ENCODE data around the gene KLHDC8B. TPM values are rescaled to one million over a fixed set of nuclear protein-coding genes. Genes with fewer than 3 reads are reported as not detected.

The KLHDC8B gene
- total RNA-seq, 1 experiment from 2014 or later, result 1.7 TPM

DNA sequence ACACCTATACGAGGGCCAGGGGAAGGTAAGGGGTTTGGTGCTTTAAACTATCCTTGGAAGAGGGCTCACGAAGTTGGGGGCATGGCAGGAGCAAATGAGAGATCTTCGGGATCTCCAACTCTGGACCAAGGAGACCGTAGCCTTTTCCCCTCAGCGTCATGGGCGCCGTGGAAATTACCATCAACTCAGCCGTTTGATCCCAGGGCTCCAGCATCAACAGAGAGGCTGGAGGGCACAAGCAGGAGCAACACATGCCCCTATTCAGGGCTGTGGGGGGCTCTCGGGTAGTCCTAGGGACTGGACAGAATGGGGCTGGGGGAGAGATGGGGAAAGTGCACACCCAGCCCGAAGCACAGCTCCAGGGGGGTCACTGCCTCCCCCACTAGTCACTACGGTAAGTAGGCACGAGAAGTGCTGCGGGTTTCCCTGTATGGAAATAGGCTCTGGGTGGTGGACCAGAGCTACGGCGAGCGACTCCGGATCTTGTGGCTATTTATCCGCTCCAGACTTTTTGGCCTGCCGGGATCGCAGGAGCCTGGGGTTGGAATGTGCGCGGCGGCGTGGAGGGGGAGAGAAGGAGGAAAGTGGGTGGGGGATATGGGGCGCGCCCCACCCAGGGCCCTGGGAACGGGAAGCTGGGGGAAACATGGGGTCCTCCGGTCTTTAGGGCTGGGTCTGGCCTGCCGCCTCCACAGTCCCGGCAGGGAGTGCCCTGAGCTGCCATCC lies 38.0 kb upstream of the KLHDC8B start:
- H3K36me3 Mint-ChIP-seq (ENCODE audit: insufficient read depth, unreplicated experiment), result peaks cover 26% of the 10 kb centered on the region
- BruUV-seq (replicated peaks), result no TSS peak
- TF ChIP-seq, protein P1, sequence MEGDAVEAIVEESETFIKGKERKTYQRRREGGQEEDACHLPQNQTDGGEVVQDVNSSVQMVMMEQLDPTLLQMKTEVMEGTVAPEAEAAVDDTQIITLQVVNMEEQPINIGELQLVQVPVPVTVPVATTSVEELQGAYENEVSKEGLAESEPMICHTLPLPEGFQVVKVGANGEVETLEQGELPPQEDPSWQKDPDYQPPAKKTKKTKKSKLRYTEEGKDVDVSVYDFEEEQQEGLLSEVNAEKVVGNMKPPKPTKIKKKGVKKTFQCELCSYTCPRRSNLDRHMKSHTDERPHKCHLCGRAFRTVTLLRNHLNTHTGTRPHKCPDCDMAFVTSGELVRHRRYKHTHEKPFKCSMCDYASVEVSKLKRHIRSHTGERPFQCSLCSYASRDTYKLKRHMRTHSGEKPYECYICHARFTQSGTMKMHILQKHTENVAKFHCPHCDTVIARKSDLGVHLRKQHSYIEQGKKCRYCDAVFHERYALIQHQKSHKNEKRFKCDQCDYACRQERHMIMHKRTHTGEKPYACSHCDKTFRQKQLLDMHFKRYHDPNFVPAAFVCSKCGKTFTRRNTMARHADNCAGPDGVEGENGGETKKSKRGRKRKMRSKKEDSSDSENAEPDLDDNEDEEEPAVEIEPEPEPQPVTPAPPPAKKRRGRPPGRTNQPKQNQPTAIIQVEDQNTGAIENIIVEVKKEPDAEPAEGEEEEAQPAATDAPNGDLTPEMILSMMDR (IDR thresholded peaks at IDR 0.05; ENCODE audit: unreplicated experiment), result no peak
- H3K27ac Mint-ChIP-seq (ENCODE audit: low read depth, unreplicated experiment), result peak overlapping the region; percentile 84
- H3K9me3 Mint-ChIP-seq (ENCODE audit: unreplicated experiment), result no peaks in the 10 kb centered on the region
- POLR2A ChIA-PET, result interaction anchor here (0.5 to 5.0 kb wide), 27 partner anchors 13 to 495 kb away, joined by 3 to 64 read pairs (median 4); partner anchors contain the start of genes GPX1, IMPDH2, KLHDC8B and QARS1
- peaks cover 16% of the 10 kb centered on the region for H3K4me1 Mint-ChIP-seq (ENCODE audit: insufficient read depth, unreplicated experiment)
- intact Hi-C loops (cut with micrococcal nuclease), result loop anchor here (1.0 kb wide), 1 partner anchor 13 kb away; the partner anchor contains the start of gene USP19
- H3K27me3 Mint-ChIP-seq (ENCODE audit: insufficient read depth, unreplicated experiment), result no peaks in the 10 kb centered on the region
- peak overlapping the region; percentile 90 for H3K4me3 Mint-ChIP-seq (ENCODE audit: unreplicated experiment)
- CTCF ChIA-PET, result interaction anchor here (0.6 to 1.5 kb wide), 6 partner anchors 14 to 344 kb away, joined by 3 to 4 read pairs (median 4); partner anchors contain the start of gene KLHDC8B
- DNase-seq (ENCODE audit: unreplicated experiment), result peak; percentile 87

DNA sequence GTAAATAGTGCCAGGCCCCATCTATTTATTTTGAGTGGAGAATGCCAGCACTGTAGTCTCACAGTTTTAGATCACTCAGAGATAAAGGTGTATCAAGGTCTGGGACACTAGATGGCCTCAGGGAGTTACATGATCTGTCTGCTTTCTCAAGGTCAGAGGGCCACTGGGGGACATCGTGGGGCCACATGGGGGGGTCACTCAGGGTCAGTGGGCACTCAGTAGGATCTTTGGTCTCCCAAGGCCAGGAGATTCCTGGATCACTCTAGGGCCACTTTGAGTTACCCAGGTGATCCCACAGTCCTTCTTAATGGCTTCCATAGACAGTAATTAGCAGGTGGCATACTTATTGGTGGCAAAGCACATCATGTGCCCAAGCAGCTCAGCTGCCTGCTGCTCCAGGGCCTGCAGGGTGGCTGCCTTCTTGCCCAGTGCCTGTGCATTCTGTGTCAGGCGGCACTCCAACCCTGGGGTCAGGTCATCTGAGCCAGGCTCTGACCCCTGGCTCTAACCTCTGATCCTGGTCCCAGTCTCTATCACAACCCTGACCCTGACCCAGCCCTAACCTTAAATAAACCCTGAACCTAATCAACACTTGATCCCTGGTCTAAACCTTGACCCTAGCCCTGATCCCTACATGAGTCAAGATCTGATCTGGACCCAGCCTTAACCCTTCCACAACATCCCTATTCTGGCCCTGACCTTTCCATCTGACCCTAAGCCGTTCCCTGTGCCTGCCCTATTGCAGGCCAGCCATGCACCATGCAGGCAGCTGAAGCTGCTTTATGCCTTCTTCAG lies 36.7 kb upstream of the KLHDC8B start:
- ChIA-PET CTCF (interaction anchor here (1.5 kb wide), 1 partner anchor 36 kb away, joined by 4 read pairs; the partner anchor contains the start of gene KLHDC8B), POLR2A (interaction anchor here (0.6 to 5.0 kb wide), 5 partner anchors 14 to 162 kb away, joined by 3 to 64 read pairs (median 4); partner anchors contain the start of genes QRICH1 and USP19)
- peaks cover 15% of the 10 kb centered on the region for H3K36me3 Mint-ChIP-seq (ENCODE audit: insufficient read depth, unreplicated experiment)
- TF ChIP-seq, protein P1 (IDR thresholded peaks at IDR 0.05; ENCODE audit: unreplicated experiment), result no peak
- intact Hi-C loops (cut with micrococcal nuclease), result no loop called here
- peak overlapping the region; percentile 90 for H3K4me3 Mint-ChIP-seq (ENCODE audit: unreplicated experiment)
- BruUV-seq (replicated peaks), result no TSS peak
- no peaks in the 10 kb centered on the region for H3K27me3 Mint-ChIP-seq (ENCODE audit: insufficient read depth, unreplicated experiment)
- H3K4me1 Mint-ChIP-seq (ENCODE audit: insufficient read depth, unreplicated experiment), result peaks cover 16% of the 10 kb centered on the region
- no peak for DNase-seq (ENCODE audit: unreplicated experiment)
- peak overlapping the region; percentile 31 for H3K27ac Mint-ChIP-seq (ENCODE audit: low read depth, unreplicated experiment)
- H3K9me3 Mint-ChIP-seq (ENCODE audit: unreplicated experiment), result no peaks in the 10 kb centered on the region

DNA sequence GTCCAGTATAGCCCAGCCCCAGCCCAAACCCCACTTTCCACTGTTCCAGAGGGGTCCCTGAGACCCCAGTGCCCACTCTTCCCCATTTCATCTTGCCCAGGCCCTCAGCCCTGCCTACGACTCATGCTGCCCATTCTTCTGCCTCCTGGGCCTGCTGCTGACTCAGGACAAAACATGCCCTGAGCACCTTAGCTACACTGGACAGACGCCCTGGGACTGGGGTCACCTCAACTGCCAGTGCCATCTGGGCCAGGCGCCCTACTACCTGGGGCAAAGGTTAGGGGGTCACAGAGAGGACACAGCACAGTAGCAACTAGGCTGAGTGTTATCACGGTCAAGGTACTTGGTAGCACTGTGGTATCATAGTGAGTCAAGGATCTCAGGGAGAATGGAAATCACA lies 35.9 kb upstream of the KLHDC8B start:
- CTCF ChIA-PET, result interaction anchor here (0.5 kb wide), 1 partner anchor 47 kb away, joined by 5 read pairs; no protein-coding TSS in a partner anchor
- Mint-ChIP-seq H3K9me3 (ENCODE audit: unreplicated experiment) (no peaks in the 10 kb centered on the region), H3K4me3 (ENCODE audit: unreplicated experiment) (no peak overlapping the region), H3K4me1 (ENCODE audit: insufficient read depth, unreplicated experiment) (peaks cover 16% of the 10 kb centered on the region), H3K27me3 (ENCODE audit: insufficient read depth, unreplicated experiment) (no peaks in the 10 kb centered on the region), H3K27ac (ENCODE audit: low read depth, unreplicated experiment) (no peak overlapping the region), H3K36me3 (ENCODE audit: insufficient read depth, unreplicated experiment) (peaks cover 7% of the 10 kb centered on the region)
- BruUV-seq (replicated peaks), result no TSS peak
- intact Hi-C loops (cut with micrococcal nuclease), result no loop called here
- POLR2A ChIA-PET, result interaction anchor here (0.6 to 0.7 kb wide), 2 partner anchors 16 to 33 kb away, joined by 3 read pairs; no protein-coding TSS in a partner anchor
- TF ChIP-seq, protein P1 (IDR thresholded peaks at IDR 0.05; ENCODE audit: unreplicated experiment), result no peak
- DNase-seq (ENCODE audit: unreplicated experiment), result no peak

DNA sequence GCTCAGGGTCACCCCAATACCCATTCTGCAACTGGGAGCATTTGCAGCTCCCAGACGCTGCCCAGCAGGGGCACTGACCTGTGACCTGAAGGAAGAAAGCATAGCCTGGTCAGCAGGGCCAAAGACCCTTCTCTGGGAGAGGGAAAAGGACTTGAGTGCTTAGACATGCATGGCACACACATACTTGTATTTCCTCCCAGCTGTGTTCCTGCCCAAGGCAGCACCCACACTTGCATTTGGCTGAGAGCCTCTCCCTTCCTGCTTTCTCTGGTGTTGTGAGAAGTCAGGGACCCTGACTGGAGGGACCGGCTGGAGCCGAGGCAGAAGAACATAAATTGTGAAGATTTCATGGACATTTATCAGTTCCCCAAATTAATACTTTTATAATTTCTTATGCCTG lies 31.3 kb upstream of the KLHDC8B start:
- TF ChIP-seq, protein P1 (IDR thresholded peaks at IDR 0.05; ENCODE audit: unreplicated experiment), result no peak
- POLR2A ChIA-PET, result no interaction called here
- Mint-ChIP-seq H3K27me3 (ENCODE audit: insufficient read depth, unreplicated experiment) (no peaks in the 10 kb centered on the region), H3K4me1 (ENCODE audit: insufficient read depth, unreplicated experiment) (no peaks in the 10 kb centered on the region), H3K27ac (ENCODE audit: low read depth, unreplicated experiment) (no peak overlapping the region), H3K9me3 (ENCODE audit: unreplicated experiment) (peaks cover 11% of the 10 kb centered on the region), H3K4me3 (ENCODE audit: unreplicated experiment) (no peak overlapping the region), H3K36me3 (ENCODE audit: insufficient read depth, unreplicated experiment) (no peaks in the 10 kb centered on the region)
- no peak for DNase-seq (ENCODE audit: unreplicated experiment)
- CTCF ChIA-PET, result interaction anchor here (0.6 kb wide), 1 partner anchor 164 kb away, joined by 3 read pairs; no protein-coding TSS in a partner anchor
- BruUV-seq (replicated peaks), result no TSS peak
- intact Hi-C loops (cut with micrococcal nuclease), result no loop called here

Measured in MCF 10A (cell line).